GM18517 (cell line): Measurements from ENCODE around the gene BFSP1.
A peak's percentile ranks its signal among the peaks of the same experiment; 100 is the strongest.

ENCODE experiments used
- ATAC-seq: cut with Tn5 transposase; IDR thresholded peaks from one replicate; pipeline ENCODE4 v1.9.1; 2021; ENCODE audit warnings: mild to moderate bottlenecking, moderate library complexity; ENCODE audit not compliant: unreplicated experiment

BFSP1 gene

GRCh38 chr20:17558154-17558940, 27.2 kb upstream of the BFSP1 start:
- ATAC-seq = no peak

- no peak for ATAC-seq
These were observed 26.5 kb upstream of the BFSP1 start for GRCh38 chr20:17557675-17558006.

- no peak for ATAC-seq
These were observed 25.9 kb upstream of the BFSP1 start for GRCh38 chr20:17556837-17557674.

- no peak for ATAC-seq
These were observed 23.9 kb upstream of the BFSP1 start for GRCh38 chr20:17555106-17555505.

- ATAC-seq = no peak
These were observed 18.0 kb upstream of the BFSP1 start for GRCh38 chr20:17549131-17549530.

- no peak for ATAC-seq
These were observed 13.9 kb upstream of the BFSP1 start for GRCh38 chr20:17545127-17545526.

DNA sequence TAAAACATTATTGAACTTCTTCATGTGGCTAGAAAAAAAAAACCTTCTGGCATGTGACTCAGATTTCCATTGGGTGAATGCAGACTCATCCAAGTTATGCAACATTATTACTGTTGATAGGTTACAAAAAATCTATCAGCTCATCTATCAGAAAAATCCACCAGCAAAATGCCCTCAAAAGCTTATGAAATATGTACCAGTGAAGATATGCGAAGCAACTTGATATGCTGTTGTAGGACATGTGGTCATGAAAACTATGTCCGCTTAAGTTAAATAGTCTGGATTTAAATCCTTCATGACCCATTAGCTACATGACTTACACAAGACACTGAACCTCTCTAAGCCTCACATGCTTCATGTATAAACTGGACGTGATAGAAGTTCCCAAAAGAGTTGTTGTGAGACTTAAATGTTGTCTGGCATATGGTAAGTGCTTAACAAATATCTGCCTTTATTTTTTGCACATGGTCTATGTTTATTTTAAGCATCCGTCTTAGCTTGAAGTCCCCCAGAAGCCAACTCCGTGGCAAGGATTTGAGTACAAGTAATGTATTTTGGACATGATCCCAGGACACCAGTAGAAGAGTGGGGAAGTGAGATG, 12.5 kb upstream of the BFSP1 start:
- no peak for ATAC-seq

DNA sequence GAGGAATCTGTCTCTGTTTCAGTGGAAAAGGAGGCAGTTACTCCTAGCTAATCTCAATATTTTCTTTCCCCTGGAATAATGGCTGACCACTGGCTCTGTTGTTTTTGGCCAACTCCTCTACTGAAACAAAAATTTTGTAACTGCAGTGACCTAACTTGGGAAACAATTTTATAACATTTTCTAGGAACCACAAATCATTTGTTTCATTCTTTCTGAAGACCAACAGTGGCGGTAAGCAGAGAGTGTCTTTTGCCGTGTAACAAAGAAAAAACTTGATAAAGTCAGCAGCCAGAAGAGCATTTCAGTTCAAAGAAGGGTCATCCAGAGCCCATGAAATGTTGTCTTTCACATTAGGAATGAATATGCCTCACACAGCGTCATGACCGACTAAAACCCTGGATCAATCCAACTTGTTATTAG, 11.8 kb upstream of the BFSP1 start:
- ATAC-seq = no peak

DNA sequence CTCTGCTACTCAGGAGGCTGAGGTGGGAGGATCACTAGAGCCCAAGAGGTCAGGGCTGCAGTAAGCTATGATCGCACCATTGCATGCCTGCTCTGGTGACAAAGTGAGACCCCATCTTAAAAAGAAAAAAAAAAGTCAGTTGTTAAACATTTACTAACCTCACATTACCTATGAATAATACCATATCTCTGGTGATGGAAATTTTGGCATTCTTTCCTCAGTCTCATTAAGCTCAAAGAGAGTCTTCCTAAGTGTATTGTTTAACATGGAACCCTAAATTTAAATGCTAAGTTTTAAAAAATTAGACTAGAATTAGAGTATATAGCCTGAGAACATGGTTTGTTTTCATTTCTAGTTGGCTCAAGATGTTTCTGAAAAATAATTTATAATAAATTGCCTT, 11.3 kb upstream of the BFSP1 start:
- no peak for ATAC-seq

DNA sequence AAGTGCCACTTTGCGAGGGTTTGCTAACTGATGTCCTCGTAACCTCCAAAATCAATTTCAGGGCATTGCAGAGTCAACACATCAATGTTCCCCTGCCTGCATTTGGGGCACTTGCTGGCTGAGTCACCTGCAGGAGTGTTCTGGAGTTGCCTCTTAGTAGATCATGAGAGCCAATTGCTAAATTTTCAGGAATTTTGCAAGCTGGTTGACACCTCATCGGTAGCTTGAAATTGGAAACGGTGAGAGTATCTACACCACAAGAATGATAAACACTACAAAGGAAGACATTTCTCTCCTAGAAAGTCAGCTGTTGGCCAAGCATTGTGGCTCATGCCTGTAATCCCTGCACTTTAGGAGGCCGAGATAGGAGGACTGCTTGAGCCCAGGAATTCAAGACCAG, 10.8 kb upstream of the BFSP1 start:
- ATAC-seq = no peak

GRCh38 chr20:17541596-17541995, 10.4 kb upstream of the BFSP1 start:
- ATAC-seq = no peak

DNA sequence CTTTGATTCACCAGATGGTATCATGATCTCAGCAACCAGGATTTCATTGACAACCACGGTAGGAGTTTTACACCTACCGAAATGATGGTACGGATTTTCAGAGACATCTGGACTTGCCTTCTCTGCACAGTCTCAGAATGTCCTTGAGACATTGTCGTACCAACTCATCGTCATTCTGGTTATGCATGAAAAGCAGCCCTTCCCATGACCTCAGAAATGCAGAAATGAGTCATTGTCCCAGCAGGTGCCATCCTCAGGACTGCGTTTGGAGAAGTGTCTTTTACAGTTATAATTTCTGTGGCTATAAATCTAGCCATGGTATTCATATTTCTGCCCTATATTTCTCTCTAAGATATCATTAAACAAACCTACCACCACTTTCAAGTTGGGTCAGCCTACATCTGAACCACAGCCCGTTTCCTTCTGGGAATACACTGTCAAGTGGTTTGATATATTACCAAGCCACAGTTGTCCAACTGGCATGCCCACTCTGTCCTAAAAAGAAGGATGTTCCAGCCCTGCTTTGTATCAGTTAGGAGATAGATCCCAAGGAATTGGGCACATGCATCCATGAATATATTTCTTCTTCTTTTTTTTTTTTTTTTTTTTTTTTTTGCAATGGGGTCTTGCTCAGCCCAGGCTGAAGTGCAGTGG, 7.5 kb upstream of the BFSP1 start:
- peak; percentile 75 for ATAC-seq

- ATAC-seq = no peak
These were observed 6.8 kb upstream of the BFSP1 start for GRCh38 chr20:17537959-17538358.

GRCh38 chr20:17536944-17537444, 5.8 kb upstream of the BFSP1 start:
- ATAC-seq = peak; percentile 86

- no peak for ATAC-seq
These were observed 2.9 kb upstream of the BFSP1 start for GRCh38 chr20:17534077-17534476.

DNA sequence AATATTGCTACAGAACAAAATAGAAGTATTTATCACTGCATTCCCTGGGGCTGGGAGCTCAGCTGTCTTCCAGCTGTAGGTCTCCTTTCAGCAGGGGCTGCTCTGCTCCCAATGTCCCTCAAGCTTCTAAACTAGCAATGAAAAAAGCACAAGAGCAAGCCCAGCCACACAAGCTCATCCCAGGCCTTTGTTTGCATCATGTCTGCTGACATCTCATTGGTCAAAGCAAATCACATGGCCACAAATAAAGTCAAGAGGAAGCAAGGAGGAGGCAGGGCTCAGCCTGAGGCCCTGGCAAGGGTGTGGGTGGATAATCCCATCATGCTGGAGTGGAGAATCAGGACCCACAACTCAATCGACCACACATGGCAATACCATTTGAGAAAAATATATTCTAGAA, 2.2 kb upstream of the BFSP1 start:
- no peak for ATAC-seq

DNA sequence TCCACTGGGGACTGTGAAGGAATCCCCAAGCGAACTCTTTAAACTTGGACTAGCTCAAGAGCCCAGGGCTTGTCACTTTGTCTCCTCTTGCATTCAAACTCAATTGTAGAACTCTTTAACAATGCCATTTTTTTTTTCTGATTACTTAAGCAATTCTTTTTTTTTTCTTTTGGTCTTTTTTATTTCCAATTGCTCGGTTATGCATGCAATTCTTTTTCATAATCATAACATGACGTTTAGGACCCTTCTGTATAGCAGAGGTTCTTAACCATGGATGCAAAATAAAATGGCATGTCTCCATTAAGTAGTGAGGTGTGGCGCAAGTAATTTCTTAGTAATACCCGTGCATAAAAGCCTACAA, 466 bp upstream of the BFSP1 start:
- no peak for ATAC-seq

DNA sequence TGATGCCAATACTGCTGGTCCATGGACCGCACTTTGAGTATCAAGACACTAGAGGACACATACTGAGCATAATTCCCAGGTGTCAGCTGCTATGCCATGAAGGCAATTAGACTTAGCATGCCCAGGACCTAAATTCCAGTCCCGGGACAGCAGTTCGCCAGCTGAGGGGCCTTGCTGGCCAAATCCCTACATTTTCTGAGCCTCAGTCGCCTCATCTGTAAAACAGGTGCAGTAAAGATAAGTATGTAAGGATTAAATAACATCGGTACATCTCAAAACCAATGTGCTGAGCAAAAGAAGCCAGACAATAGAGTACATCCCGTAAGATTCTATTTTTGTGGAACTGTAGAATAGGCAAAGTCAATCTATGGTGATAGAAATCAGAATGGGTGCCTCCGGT, 1.0 kb downstream of the BFSP1 start:
- ATAC-seq = no peak

DNA sequence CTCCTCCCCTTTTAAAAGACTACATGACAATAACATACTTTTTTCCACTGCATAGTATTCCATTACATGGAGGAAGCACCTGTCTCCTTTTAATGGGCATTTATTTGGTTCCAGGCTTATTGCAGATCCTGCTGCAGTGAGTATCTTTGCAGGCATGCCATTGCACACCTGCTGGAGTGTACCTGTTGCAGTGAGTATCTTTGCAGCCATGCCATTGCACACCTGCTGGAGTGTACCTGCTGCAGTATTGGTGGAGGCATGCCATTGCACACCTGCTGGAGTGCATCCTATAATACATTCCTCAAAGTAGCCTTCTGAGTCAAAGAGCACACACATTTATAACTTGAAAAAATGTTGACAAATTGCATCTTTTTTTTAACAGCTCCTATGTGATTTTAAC, 1.6 kb downstream of the BFSP1 start:
- ATAC-seq = no peak

DNA sequence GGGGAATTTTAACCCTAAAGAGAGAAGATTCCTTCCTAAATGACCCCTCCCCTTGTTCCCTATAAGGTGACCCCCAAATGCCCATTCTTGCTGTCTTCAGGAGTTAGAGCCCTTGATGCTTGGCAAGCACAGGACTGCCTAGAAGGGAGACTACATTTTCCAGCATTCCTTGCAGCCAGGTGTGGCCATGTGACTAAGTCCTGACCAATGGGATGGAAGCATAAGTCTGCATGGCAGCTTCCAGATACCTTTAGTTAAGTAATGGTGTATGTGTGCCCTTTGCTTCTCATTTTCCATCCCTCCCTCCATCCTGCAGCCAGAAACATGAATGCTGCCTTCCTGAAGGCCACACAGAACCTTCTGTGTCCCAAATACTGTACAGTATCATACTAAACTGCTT, 5.5 kb downstream of the BFSP1 start:
- no peak for ATAC-seq

GRCh38 chr20:17525132-17525531, 6.0 kb downstream of the BFSP1 start:
- ATAC-seq = no peak
